K562 (cell line): ENCODE results near the gene RALGPS1. TPM values are rescaled to one million over a fixed set of nuclear protein-coding genes. Genes with fewer than 3 reads are reported as not detected.
A peak's percentile ranks its signal among the peaks of the same experiment; 100 is the strongest.

Source experiments
- ARHGAP35 ChIP-seq: fragments of 450-650 bp; IDR thresholded peaks from 2 replicates; pipeline ENCODE4 v1.6.1; 2018; ENCODE audit not compliant: partially characterized antibody
- ARID3B ChIP-seq: fragments of 250-450 bp; sonication (Bioruptor Pico); IDR thresholded peaks from 2 replicates; pipeline ENCODE4 v1.4.0; 2020; ENCODE audit warnings: borderline replicate concordance
- BRF1 ChIP-seq: IDR thresholded peaks from 3 replicates; pipeline ENCODE4 v1.6.1; 2011; ENCODE audit warnings: borderline replicate concordance, mild to moderate bottlenecking; ENCODE audit not compliant: insufficient read length; ENCODE audit errors: extremely low read depth
- CC2D1A ChIP-seq: fragments of 450-650 bp; IDR thresholded peaks from 2 replicates; pipeline ENCODE4 v1.6.1; 2017; ENCODE audit warnings: mild to moderate bottlenecking
- IRF2 ChIP-seq: sonication (generic); formaldehyde crosslinking; IDR thresholded peaks from 2 replicates; pipeline ENCODE4 v1.8.1; 2022; ENCODE audit warnings: mild to moderate bottlenecking, missing genetic modification reagents
- JUNB ChIP-seq: fragments of 450-650 bp; formaldehyde crosslinking; conservative IDR thresholded peaks from 2 replicates; pipeline ENCODE4 v1.4.0; 2020; ENCODE audit warnings: mild to moderate bottlenecking
- MNT ChIP-seq, 2 experiments: fragments of 450-650 bp; conservative IDR thresholded peaks; 2 replicates each; pipeline ENCODE4 v1.6.1; 2017; ENCODE audit warnings: mild to moderate bottlenecking in 2 of 2, moderate library complexity in 2 of 2
- RBBP5 ChIP-seq: fragments of 200-600 bp; sonication (generic); IDR thresholded peaks from 2 replicates; pipeline ENCODE4 v1.6.1; 2012; ENCODE audit warnings: borderline replicate concordance, mild to moderate bottlenecking, low read length, control low read depth, inconsistent platforms; ENCODE audit not compliant: insufficient read depth, poor library complexity, severe bottlenecking
- SMARCA4 ChIP-seq: fragments of 450-650 bp; IDR thresholded peaks from 2 replicates; pipeline ENCODE4 v1.6.1; 2016
- SOX6 ChIP-seq: fragments of 450-650 bp; IDR thresholded peaks from 2 replicates; pipeline ENCODE4 v1.6.1; 2014; ENCODE audit warnings: mild to moderate bottlenecking
- TBP ChIP-seq: optimal IDR thresholded peaks from 2 replicates; pipeline ENCODE3; 2011; ENCODE audit warnings: low read depth, low read length, improper control_type of control experiment
- THRAP3 ChIP-seq: fragments of 450-650 bp; IDR thresholded peaks from 2 replicates; pipeline ENCODE4 v1.6.1; 2016; ENCODE audit warnings: mild to moderate bottlenecking, inconsistent platforms, borderline replicate concordance
- ZEB2 ChIP-seq: fragments of 450-650 bp; IDR thresholded peaks from 2 replicates; pipeline ENCODE4 v1.6.1; 2016
- polyA plus RNA-seq, 8 experiments: library from polyadenylated mRNA; depleted of rRNA in 4 of 8; stranded (reverse) in 5 of 8; unstranded in 3 of 8; fragments of >200 nt; fragmentation: Nextera tagmentation in 2 of 8; fragmentation: Illumina TruSeq in 1 of 8; extraction: Ambion mirVana in 2 of 8; extraction: Trizol in 1 of 8; gene quantifications; 2 replicates each; pipeline versions ENCODE4 v1.2.1 to v1.2.3, GENCODE V29; 2011 to 2014; ENCODE audit warnings: inconsistent platforms in 1 of 8, missing spikeins in 1 of 8
- total RNA-seq, 7 experiments: library from RNA; depleted of rRNA in 6 of 7; stranded (reverse); fragments of >200 nt in 6 of 7; fragmentation: Illumina TruSeq in 2 of 7; extraction: Trizol in 2 of 7; gene quantifications; 2 replicates each; pipeline versions ENCODE4 v1.2.1 to v1.2.3, GENCODE V29; 2011 to 2021; ENCODE audit warnings: low replicate concordance in 1 of 7
- TF ChIP-seq, protein P1 (sequence below): fragments of 250-450 bp; sonication (Bioruptor Pico); IDR thresholded peaks from 2 replicates; pipeline ENCODE4 v1.5.0; 2022; ENCODE audit warnings: mild to moderate bottlenecking
- TF ChIP-seq, protein P2 (sequence below): fragments of 250-450 bp; sonication (Bioruptor Pico); IDR thresholded peaks from 2 replicates; pipeline ENCODE4 v1.8.0; 2021; ENCODE audit warnings: mild to moderate bottlenecking, moderate library complexity
- TF ChIP-seq, protein P3 (sequence below): sonication (generic); formaldehyde crosslinking; IDR thresholded peaks from 2 replicates; pipeline ENCODE4 v1.9.0; 2022; ENCODE audit warnings: mild to moderate bottlenecking, missing genetic modification reagents
- TF ChIP-seq, protein P4 (sequence below): fragments of 250-450 bp; sonication (Bioruptor Pico); IDR thresholded peaks from 2 replicates; pipeline ENCODE4 v1.8.0; 2021; ENCODE audit warnings: moderate library complexity, mild to moderate bottlenecking, inconsistent platforms

The RALGPS1 gene
- total and polyA plus RNA-seq, 9 of the 15 experiments (the other 6 are each of a cell fraction or from before 2014, with no cell fraction given), result 0.04 to 2.6 (median 1.5) TPM

- TF ChIP-seq BRF1 (no peak), RBBP5 (no peak), MNT (conservative IDR thresholded peaks at IDR 0.05) (peak; percentile 57 to 63), ARID3B (no peak), IRF2 (CRISPR knock-in tag) (no peak), ARHGAP35 (no peak), SOX6 (no peak), SMARCA4 (peak; percentile 76), ZEB2 (peak; percentile 83), JUNB (no peak), TBP (no peak), CC2D1A (no peak), THRAP3 (no peak)
- TF ChIP-seq, protein P1, sequence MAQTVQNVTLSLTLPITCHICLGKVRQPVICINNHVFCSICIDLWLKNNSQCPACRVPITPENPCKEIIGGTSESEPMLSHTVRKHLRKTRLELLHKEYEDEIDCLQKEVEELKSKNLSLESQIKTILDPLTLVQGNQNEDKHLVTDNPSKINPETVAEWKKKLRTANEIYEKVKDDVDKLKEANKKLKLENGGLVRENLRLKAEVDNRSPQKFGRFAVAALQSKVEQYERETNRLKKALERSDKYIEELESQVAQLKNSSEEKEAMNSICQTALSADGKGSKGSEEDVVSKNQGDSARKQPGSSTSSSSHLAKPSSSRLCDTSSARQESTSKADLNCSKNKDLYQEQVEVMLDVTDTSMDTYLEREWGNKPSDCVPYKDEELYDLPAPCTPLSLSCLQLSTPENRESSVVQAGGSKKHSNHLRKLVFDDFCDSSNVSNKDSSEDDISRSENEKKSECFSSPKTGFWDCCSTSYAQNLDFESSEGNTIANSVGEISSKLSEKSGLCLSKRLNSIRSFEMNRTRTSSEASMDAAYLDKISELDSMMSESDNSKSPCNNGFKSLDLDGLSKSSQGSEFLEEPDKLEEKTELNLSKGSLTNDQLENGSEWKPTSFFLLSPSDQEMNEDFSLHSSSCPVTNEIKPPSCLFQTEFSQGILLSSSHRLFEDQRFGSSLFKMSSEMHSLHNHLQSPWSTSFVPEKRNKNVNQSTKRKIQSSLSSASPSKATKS, result no peak
- TF ChIP-seq, protein P2, sequence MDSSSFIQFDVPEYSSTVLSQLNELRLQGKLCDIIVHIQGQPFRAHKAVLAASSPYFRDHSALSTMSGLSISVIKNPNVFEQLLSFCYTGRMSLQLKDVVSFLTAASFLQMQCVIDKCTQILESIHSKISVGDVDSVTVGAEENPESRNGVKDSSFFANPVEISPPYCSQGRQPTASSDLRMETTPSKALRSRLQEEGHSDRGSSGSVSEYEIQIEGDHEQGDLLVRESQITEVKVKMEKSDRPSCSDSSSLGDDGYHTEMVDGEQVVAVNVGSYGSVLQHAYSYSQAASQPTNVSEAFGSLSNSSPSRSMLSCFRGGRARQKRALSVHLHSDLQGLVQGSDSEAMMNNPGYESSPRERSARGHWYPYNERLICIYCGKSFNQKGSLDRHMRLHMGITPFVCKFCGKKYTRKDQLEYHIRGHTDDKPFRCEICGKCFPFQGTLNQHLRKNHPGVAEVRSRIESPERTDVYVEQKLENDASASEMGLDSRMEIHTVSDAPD (CRISPR knock-in tag), result no peak
- TF ChIP-seq, protein P3, sequence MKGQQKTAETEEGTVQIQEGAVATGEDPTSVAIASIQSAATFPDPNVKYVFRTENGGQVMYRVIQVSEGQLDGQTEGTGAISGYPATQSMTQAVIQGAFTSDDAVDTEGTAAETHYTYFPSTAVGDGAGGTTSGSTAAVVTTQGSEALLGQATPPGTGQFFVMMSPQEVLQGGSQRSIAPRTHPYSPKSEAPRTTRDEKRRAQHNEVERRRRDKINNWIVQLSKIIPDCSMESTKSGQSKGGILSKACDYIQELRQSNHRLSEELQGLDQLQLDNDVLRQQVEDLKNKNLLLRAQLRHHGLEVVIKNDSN, result peak; percentile 46; the same call in 1 of the 2 replicates
- TF ChIP-seq, protein P4, sequence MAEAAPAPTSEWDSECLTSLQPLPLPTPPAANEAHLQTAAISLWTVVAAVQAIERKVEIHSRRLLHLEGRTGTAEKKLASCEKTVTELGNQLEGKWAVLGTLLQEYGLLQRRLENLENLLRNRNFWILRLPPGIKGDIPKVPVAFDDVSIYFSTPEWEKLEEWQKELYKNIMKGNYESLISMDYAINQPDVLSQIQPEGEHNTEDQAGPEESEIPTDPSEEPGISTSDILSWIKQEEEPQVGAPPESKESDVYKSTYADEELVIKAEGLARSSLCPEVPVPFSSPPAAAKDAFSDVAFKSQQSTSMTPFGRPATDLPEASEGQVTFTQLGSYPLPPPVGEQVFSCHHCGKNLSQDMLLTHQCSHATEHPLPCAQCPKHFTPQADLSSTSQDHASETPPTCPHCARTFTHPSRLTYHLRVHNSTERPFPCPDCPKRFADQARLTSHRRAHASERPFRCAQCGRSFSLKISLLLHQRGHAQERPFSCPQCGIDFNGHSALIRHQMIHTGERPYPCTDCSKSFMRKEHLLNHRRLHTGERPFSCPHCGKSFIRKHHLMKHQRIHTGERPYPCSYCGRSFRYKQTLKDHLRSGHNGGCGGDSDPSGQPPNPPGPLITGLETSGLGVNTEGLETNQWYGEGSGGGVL (CRISPR knock-in tag), result no peak
Observed at GRCh38 chr9:127166651-127167524, 252.3 kb downstream of the RALGPS1 start (continued).
